ENCODE data around the gene TERB2.
"Not testable (repeated sequence)": the region's sequence is repeated elsewhere in the genome, so short reads cannot be mapped to it uniquely, and the experiment has no call there.

- TF ChIP-seq, protein P1, sequence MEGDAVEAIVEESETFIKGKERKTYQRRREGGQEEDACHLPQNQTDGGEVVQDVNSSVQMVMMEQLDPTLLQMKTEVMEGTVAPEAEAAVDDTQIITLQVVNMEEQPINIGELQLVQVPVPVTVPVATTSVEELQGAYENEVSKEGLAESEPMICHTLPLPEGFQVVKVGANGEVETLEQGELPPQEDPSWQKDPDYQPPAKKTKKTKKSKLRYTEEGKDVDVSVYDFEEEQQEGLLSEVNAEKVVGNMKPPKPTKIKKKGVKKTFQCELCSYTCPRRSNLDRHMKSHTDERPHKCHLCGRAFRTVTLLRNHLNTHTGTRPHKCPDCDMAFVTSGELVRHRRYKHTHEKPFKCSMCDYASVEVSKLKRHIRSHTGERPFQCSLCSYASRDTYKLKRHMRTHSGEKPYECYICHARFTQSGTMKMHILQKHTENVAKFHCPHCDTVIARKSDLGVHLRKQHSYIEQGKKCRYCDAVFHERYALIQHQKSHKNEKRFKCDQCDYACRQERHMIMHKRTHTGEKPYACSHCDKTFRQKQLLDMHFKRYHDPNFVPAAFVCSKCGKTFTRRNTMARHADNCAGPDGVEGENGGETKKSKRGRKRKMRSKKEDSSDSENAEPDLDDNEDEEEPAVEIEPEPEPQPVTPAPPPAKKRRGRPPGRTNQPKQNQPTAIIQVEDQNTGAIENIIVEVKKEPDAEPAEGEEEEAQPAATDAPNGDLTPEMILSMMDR (conservative IDR thresholded peaks at IDR 0.05 in 1 of 2, IDR thresholded peaks at IDR 0.05 in 1 of 2; ENCODE audit: low read depth in 1 of 2, low read length in 2 of 2), result not testable (repeated sequence)
- TF ChIP-seq EZH2 (IDR thresholded peaks at IDR 0.05; ENCODE audit: low read length, missing control alignments), result not testable (repeated sequence)
Measured at GRCh38 chr15:44977781-44978180, 21.3 kb downstream of the TERB2 start.

Data from fibroblast of lung (primary cell).